ENCODE results near the gene GCK.
"Not testable (repeated sequence)": the region's sequence is repeated elsewhere in the genome, so short reads cannot be mapped to it uniquely, and the experiment has no call there.

Gene GCK

DNA sequence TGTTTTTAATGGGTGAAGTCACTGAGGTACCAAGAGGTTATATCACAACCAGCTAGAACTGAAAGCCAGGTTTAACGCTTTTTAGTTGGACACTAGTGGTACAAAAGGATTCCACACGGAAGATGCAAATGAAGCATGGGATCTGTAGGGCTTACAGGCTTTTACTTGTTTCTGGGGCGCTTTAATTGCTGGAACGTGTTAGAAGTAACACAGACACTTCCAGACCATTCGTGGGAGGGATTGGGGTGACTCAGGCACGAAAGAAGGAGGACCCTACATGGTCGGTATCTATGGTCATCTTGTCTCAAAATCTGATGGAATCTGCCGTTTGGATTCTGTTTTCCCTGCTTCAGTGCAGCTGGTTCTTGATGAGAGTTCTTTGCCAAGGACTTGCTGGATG is 12.6 kb upstream of the GCK start:
- no peak for DNase-seq (ENCODE audit: low read depth in 2 of 2)

DNA sequence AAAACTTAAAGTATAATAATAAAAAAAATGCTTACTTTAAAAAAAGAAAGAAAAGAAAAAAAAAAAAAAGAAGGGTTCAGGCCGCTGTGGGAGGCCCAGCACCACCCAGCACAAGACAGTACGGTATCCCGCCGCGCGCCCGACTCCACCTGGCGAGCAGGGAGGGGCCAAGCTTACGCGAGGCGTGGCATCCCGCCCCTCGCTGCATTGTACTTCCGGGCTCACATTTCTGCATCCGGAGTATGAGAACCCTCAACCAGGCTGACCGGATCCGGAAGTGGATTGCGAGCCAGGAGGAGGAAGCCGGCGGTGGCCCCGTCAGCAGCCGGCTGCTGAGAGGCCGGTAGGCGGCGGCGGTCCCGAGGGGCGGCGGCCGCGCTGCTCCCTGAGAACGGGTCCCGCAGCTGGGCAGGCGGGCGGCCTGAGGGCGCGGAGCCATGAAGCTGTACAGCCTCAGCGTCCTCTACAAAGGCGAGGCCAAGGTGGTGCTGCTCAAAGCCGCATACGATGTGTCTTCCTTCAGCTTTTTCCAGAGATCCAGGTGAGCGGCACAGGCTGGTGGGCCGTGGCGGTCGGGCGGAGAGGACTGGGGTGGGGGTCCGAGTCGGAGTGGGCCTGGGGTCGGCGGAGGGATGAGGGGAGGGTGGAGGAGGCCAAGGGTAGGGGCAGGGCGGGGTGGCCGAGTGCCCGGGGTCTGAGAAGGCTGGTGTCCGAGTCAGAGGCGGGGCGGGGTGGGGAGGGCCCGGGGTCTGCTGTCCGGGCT is 11.6 kb upstream of the GCK start, which contains the start of gene YKT6:
Gene YKT6, plus strand, starts transcription at position 280 of the 763 bp plus-strand sequence. Its CDS starts 158 bp downstream, at position 438.
- DNase-seq (ENCODE audit: low read depth in 2 of 2) = peak; percentile 81 to 85

DNA sequence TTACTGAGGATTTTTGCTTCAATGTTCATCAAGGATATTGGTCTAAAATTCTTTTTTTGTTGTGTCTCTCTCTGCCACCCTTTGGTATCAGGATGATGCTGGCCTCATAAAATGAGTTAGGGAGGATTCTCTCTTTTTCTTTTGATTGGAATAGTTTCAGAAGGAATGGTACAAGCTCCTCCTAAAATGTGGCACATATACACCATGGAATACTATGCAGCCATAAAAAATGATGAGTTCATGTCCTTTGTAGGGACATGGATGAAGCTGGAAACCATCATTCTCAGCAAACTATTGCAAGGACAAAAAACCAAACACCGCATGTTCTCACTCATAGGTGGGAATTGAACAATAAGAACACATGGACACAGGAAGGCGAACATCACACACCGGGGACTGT is 10.9 kb upstream of the GCK start:
- DNase-seq (ENCODE audit: low read depth in 2 of 2) = not testable (repeated sequence)

DNA sequence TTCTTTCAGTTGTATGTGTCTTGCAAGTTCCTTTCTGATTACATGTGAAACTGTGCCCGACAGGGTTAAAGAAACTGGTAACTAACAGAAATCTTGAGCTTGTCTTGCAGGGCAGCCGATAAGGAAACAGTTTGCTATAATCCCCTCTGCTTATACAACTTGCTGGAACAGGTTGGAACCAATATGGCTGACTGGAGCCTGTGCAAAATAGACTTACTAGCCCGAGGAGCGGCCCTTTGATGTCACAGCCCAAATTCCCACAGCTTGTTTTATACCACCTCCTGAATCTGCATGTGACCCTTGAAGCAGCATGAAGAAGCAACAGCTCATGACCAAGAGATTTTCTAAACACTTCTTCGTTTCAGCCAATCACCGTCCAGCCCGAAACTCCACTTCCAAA is 8.2 kb upstream of the GCK start:
- DNase-seq (ENCODE audit: low read depth in 2 of 2) = no peak

DNA sequence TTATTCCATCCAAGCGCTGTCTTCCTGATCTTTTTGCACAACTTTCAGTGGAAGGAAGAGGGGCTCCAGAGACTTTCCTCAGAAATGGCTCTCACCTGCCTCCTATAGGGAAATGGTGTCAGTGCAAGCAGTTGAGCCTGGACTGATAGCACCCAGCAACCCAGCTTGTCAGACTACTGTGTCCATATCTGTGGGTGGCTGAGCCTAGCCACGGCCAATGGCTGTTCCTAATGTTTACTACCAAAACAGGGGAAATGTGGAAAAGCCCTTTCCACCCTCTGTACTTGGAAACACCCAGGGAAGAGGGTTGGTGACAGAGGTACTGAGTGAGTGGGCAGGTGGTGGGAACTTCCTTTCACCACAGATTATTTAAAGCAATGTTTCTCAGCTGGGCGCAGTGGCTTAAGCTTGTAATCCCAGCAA is 7.2 kb upstream of the GCK start:
- no peak for DNase-seq (ENCODE audit: low read depth in 2 of 2)

DNA sequence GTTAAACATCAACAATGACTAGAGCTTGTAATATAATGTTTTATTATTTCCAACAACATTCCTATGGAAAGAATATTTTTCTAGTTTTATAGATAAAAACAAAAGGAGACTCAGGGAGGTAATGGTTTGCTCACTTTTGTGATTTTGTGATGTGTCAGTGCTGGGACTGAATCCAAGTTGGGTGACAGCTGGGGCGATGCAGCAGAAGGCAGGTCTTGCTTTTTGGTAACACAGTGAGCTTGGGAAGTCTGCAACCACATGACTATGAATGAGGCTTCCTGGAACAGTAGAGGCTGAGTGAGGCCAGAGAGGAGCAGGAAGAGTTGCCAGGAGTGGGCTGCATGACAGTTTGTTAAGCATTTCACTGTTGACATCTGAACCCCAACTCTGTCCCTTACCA is 6.7 kb upstream of the GCK start:
- DNase-seq (ENCODE audit: low read depth in 2 of 2) = no peak

DNA sequence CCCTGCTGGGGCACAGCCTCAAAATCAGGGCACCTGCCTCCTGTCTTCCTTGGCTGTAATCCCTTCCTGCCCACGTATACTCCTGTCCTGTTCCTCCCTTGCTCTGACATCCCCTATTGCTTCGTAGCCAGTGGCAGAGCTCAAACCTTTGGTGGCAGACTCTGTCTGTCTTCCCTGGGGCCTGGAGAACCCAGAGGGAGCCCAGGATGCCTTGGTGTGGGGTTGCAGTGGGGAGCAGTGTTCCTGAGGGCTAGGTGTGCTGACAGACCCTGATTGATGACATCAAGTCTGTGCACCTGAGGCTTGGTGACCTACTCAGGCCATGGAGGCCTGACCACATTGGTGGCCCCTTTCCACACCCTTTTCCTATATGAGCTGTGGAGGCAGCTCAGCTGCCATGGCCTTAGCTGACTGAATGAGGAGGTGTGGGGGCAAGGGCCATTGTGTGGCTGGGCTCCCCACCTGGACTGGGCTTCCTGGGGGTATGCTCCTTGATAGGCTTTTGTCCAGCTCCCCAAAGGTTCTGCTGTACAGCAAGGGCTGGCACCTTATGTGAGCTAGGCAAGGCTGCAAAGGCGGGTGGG is 5.4 kb upstream of the GCK start:
- DNase-seq (ENCODE audit: low read depth in 2 of 2) = no peak

DNA sequence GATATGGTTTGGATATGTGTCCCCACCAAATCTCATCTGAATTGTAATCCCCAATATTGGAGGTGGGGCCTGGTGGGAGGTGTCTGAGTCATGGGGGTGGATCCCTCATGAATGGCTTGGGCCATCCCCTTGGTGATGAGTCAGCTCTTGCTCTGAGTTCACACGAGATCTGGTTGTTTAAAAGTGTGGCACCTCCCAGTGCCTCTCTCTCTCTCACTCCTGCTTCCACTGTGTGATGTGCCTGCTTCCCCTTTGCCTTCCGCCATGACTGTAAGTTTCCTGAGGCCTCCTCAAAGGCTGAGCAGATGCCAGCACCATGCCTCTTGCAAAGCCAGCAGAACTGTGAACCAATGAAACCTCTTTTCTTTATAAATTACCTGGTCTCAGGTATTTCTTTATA is 4.8 kb upstream of the GCK start:
- DNase-seq (ENCODE audit: low read depth in 2 of 2) = no peak

DNA sequence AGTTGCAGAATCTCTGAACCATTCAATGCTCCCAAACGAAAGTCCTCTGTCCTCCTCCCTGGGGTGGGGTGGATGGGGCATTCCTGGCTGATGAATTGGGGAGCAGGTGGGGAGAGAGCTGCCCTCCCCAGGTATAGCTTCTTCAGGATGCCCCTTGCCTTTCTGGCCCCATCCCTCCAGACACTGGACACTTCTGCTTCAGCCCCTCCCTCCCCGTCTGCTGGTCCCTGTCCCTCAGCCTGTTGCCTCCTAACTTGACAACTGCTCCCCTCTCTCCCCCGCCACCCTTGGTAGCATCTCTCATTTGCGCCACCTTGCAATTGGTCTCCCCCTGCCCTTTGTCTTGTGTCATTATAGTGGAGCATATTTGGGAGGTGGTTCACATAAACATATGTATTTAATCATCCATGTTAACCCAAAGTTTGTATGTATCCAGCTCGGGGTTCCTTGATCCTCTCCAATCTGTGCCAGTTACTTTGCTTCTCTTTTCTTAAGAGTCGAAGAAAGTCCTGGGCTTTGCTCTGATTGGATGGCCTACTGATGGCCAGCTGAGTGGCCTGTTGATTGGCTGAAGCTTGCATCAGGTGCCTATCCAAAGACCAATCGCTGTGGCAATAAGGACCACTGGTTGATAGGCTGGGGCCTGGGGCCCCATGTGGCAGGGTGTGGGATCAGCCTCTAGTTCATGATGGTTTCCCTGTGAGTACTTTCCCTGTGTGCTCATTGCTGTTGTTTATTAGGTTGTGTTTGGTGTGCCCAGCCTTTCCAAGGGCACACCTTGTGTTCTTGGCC is 4.0 kb upstream of the GCK start:
- DNase-seq (ENCODE audit: low read depth in 2 of 2) = no peak

DNA sequence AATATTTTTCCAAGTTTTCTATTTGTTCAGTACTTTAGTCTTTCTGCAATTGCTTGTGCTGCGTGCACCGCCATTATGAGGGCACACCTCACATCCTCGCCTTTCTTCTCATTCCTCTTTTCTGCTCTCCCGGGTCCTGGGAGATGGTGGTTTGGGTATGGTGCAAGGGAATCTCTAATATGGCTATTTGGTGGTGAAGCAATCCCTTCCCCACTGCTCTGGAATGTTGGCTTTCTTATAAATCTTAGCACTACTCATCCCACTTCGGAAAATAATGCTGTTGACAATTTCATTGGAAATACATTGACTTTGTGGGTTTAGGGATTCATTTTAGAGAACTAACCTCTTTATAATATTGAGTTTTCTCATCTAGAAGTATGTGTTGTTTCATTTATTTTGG is 1.9 kb upstream of the GCK start:
- DNase-seq (ENCODE audit: low read depth in 2 of 2) = no peak

DNA sequence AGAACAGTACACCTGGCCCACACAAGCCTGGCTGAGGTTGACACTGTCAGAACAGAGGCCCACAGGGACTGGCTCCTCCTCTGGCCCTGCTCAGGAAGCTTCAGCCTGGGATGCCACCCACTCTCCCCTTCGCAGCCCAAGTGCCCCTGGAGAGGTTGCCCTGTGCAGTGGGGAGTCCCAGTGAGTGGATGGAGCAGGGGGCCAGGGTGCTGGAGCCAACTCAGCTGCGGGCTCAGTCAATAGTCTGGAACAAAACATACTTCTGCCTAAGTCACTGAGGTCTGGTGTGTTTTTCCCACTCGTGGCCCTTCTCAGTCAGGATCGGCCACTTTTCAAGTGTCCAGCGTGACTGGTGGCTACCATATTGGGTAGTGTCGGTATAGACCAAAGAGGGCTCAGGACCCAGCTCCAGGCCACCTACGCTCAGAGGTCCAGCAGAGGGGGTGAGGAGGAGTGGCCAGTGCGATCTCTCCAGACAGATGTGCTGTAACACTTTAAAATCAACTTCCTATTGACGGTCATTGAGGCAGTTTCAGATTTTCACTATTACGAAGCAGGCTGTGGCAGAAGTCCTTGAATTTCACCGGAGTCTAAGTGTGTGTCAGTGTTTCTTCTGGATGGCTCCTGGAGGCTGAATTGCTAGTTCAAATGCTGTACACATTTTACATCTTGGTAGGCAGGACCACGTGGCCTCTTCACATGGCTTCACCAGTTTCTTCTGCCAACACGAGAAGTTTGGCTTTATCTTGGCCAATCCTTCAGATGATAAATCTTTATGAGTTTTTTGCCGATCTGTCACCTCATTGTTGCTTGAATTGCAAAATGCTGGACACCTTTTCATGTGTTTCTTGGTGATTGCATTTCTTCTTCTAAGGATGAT is 994 bp upstream of the GCK start:
- no peak for DNase-seq (ENCODE audit: low read depth in 2 of 2)

DNA sequence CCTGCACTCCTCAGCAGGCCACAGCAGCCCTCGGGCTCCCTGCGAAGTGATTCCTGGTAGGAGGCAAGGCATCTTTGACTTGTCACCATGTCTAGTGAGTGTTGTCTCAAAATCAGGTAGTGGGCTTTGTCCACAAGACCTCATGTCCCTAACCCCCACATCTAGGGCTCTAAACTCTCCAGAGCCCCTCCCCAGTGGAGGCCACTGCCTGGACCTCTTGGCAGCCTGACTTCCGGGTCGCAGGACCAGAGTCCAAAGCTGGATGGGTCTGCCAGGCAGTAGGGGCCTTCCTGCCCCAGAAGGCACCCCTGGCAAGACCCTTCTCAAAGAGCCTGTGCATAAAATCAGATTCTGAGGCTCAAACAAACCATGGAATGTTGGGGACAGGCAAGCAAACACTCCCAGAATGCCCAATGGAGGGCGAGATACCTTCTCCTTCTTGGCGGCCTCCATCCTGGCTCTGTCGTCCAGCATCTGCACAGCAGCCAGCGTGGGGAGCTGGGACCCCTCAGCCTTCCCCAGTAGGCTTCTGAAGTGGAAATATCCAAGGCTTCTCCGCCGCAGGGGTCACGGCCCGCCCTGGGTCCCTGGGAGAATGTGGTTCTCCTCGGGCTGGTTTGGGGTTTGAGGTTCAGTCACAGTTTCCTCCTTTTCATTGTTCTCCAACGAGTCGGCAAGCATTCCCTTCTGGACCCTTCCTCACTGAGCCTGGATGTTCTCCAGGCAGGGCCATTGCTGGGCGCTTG is 586 bp downstream of the GCK start:
- DNase-seq (ENCODE audit: low read depth in 2 of 2) = no peak

DNA sequence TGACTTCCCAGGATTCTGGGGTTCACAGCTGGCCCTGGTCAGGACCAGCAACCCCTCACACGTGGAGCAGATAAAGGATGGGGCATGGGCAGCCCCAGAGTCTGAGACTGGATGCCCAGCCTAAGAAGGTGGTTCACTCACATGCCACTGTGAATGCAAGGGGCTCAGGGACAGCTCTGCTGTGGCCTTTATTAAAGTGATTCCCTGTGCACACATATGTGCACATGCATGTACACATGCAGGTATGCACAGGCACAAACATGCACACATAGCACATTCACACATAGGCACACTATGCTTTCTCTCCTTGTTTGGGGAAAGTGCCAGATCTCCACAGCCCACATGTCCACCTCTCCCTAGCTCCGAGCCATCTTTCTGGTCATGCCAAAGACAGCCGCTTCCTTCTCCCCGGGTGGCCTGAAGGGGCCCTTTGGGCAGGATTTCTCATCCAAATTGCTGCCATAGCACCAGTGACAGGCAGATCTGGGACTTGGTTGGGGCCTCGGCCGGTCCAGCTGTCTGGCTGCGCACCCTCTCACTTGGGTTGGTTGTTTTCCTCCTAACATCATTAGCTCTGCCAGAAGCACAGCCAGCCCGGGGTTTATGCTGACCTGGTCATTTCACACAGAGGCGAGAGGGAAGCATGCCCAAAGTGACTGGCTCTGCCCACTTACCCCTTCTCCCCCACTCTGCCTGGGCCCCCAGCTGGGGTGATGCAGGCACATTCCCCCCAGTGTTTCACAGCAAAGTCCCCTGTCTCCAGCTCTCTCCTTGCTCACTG is 1.4 kb downstream of the GCK start:
- no peak for DNase-seq (ENCODE audit: low read depth in 2 of 2)

DNA sequence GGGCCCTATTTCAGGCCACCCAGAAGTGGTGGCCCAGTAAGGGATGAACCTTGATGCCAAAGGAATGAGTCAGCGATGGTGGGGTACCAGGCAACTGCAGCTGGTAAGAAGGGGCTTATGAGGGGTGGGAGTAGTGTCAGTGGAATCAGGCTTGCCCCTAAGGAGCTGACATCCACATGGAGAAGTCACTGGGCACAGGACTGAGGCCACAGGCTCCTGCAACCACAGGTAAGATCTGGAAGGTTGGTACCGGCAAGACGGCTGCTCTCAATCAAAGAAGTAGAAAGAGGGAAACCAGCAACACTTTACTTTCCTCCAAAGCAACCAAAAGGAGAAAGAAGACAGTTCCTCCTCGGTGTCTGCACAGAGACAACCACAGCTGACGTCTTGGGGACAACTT is 2.5 kb downstream of the GCK start:
- no peak for DNase-seq (ENCODE audit: low read depth in 2 of 2)

DNA sequence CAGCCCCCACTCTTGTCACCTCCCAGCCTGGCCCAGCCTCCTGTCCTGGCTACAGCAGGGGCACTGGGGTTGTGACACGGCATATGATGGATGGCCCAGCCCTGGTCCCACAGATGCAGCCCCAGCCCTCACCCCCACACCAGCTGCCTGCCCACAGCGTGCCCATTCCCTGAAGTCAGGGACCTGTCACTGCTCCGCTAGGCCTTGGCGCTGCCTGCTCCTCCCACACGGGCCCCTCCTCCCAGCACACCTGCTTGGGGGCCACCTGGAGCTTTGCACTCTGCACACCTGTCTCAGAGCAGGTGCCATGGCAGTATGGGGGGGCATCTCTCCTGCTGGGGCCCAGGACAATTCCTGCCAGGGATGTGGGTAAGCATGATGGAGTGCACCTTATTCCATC is 3.5 kb downstream of the GCK start:
- DNase-seq (ENCODE audit: low read depth in 2 of 2) = no peak

DNA sequence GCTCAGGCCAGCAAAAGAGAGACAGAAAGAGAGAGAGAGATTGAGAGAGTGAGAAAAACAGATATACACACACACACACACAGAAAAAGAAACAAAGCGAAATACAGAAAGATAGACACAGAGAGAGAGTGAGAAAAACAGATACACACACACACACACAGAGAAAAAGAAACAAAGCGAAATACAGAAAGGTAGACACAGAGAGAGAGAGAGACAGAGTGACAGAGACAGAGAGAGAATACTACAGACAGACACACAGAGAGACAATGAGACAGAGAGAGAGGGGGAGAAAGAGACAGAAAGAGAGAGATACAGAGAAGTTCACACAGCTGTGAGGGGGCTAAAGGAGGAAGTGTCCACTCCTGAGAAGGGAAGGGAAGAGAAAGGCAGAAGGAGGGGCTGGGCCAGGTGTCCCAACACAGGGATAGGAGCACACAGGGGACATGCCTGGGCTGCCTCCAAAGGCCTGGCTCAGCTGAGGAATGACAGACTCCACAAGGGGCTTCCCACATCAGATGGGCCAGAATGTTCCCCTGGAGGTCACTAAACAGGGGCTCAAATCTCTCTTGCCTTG is 4.3 kb downstream of the GCK start:
- no peak for DNase-seq (ENCODE audit: low read depth in 2 of 2)

DNA sequence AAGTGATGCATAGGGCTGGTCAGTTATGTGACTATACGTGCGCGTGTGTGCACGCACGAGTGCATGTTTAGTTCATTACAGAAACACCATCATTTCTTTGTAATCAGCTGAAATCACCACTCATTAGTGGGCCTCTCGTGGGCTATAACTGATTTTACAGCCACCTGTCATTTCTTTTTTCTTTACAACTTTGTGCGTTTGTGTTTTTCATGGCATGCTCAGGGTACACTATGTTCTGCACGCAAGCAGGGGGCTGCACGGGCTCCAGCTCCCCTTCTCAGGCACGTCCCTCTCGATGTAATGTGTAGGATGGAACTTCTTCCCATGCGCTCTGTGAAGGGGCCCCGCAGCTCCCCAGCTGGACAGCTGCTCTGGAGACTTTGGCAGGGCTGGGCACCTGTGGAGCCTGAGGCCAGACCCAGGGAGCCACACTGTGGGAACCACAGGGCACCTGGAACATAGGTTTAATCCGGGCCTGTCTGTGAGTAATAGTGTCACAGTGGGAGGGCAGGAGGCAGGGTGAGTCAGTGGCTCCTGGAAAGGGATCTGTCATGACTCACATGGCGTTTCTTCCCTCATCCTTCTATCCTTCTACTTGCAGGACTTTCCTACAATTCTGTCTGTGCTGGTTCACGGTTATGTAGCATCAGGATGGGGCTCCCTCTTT is 4.9 kb downstream of the GCK start:
- no peak for DNase-seq (ENCODE audit: low read depth in 2 of 2)

DNA sequence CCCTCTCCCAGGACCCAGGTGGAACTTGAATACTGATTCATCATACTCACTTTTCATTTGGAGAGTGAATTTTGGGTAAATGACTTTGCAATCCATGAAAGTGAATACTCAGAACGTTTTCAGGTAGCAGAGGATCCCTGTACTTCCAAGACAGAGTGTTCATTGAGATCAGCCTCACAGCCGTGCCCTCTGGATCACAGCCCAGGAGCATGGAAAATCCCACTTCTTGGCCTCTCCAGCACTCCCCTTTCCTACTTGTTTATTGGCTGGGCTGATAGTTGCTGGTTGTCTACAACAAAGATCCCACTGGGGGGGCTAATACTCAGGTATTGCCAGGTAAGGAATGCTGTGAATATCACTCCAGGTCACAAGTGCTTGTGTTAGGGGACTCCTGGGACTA is 5.9 kb downstream of the GCK start:
- no peak for DNase-seq (ENCODE audit: low read depth in 2 of 2)

DNA sequence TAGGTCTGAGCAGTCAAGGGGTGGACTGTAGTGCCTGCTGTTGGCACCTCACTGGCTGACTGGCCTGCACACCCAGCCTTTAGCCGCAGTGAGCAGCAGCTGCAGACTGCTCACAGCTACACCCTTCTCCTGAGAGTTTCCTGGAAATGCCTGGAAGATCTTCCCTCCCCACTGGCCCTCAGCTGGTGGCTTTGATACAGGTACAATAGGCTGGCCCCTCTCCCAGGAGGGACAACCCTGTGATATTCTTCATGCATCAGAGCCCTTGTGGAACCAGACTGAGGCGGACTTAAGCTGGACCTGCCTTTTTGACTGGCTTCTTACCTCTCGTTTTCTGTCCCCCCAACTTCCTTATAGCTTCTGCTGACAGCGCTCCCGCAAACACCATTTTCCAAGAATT is 6.4 kb downstream of the GCK start:
- DNase-seq (ENCODE audit: low read depth in 2 of 2) = no peak

All from stimulated activated CD4-positive, alpha-beta T cell treated with anti-CD3 and anti-CD28 coated beads, Interleukin-1b, Interleukin-23, amount 100 ng/mL, for 1 hour (primary cell).